ENCODE measurements around the gene FAM13A. TPM values are rescaled to one million over a fixed set of nuclear protein-coding genes. Genes with fewer than 3 reads are reported as not detected.

FAM13A gene
- total and polyA plus RNA-seq, 10 of the 15 experiments (the other 5 are each of a cell fraction or from before 2014, with no cell fraction given), result 0.05 to 1.8 (median 0.27) TPM; not detected in 1

- FAIRE-seq (no peak), DNase-seq (ENCODE audit: low read depth, low spot score) (no peak), ATAC-seq (no peak)
- BruUV-seq (replicated peaks), result no TSS peak
- TF ChIP-seq SIX5 (IDR thresholded peaks at IDR 0.05; ENCODE audit: low read depth, low read length, severe bottlenecking) (no peak), NR2C1 (IDR thresholded peaks at IDR 0.05) (no peak), ETV6 (conservative IDR thresholded peaks at IDR 0.05 in 1 of 2, IDR thresholded peaks at IDR 0.05 in 1 of 2; ENCODE audit: borderline replicate concordance in 1 of 2, low read depth in 1 of 2) (no peak), RELB (IDR thresholded peaks at IDR 0.05; ENCODE audit: low read depth) (no peak), JUNB (IDR thresholded peaks at IDR 0.05) (no peak), PAX8 (IDR thresholded peaks at IDR 0.05) (no peak), BCLAF1 (IDR thresholded peaks at IDR 0.05) (no peak), USF2 (IDR thresholded peaks at IDR 0.05; ENCODE audit: borderline replicate concordance, low read depth, low read length) (no peak), FOXM1 (IDR thresholded peaks at IDR 0.05; ENCODE audit: low read depth, low read length) (no peak), MYC (IDR thresholded peaks at IDR 0.05; ENCODE audit: insufficient read depth, insufficient read length, insufficient replicate concordance, low read length, severe bottlenecking) (no peak), PML (IDR thresholded peaks at IDR 0.05; ENCODE audit: low read length) (no peak), CHD1 (IDR thresholded peaks at IDR 0.05; ENCODE audit: low read depth, low read length) (no peak), MTA3 (IDR thresholded peaks at IDR 0.05; ENCODE audit: borderline replicate concordance, low read length) (no peak), STAT3 (IDR thresholded peaks at IDR 0.05; ENCODE audit: low read depth, low read length) (no peak), ZSCAN29 (IDR thresholded peaks at IDR 0.05) (no peak), SRF (IDR thresholded peaks at IDR 0.05; ENCODE audit: low read depth in 2 of 2, low read length in 2 of 2) (no peak), NBN (IDR thresholded peaks at IDR 0.05) (no peak)
- Histone ChIP-seq H4K20me1 (ENCODE audit: control insufficient read depth, insufficient read depth) (no peaks in the 10 kb centered on the region), H2AFZ (ENCODE audit: control insufficient read depth, low read depth, low read length) (no peak overlapping the region), H3K4me3 (no peak overlapping the region), H3K36me3 (ENCODE audit: control insufficient read depth in 2 of 2, insufficient read depth in 2 of 2, low read length in 1 of 2) (no peaks in the 10 kb centered on the region), H3K4me2 (ENCODE audit: control insufficient read depth, insufficient read depth) (no peak overlapping the region), H3K79me2 (ENCODE audit: control insufficient read depth, insufficient read depth, low read length) (no peaks in the 10 kb centered on the region), H3K9me3 (replicated peaks; ENCODE audit: control insufficient read depth, insufficient read depth, low read length) (no peaks in the 10 kb centered on the region), H3K27ac (ENCODE audit: control insufficient read depth, insufficient read depth) (no peak overlapping the region), H3K9ac (ENCODE audit: control insufficient read depth, insufficient read depth, low read length) (no peak overlapping the region), H3K4me1 (ENCODE audit: control insufficient read depth, insufficient read depth, low read length) (no peaks in the 10 kb centered on the region), H3K27me3 (replicated peaks in 1 of 2; ENCODE audit: control insufficient read depth in 2 of 2, insufficient read depth in 2 of 2, low read length in 1 of 2) (no peaks in the 10 kb centered on the region; a peak in 1 of 4 replicates)
- WGBS (ENCODE audit: insufficient coverage, insufficient replicate concordance, low lambda C conversion rate, missing lambda C conversion rate), result 10% methylated on average over 4 of the region's 4 CpGs
- SMC1A ChIA-PET (ENCODE audit: uncharacterized antibody, unreplicated experiment), result interaction anchor here (0.6 to 11.4 kb wide), 11 partner anchors 9 to 347 kb away, joined by 3 to 401 read pairs (median 4); no protein-coding TSS in a partner anchor
- POLR2A ChIA-PET, result no interaction called here
- RAD21 ChIA-PET (ENCODE audit: unreplicated experiment), result interaction anchor here (1.0 to 7.8 kb wide), 5 partner anchors 8 to 240 kb away, joined by 3 to 263 read pairs (median 3); partner anchors contain the start of gene FAM13A
- in situ Hi-C loops (cut with MboI), result loop anchor here (5.0 kb wide), 1 partner anchor 206 kb away; no protein-coding TSS in a partner anchor
- CTCF ChIA-PET, result interaction anchor here (0.8 to 11.7 kb wide), 8 partner anchors 8 to 410 kb away, joined by 3 to 433 read pairs (median 6); no protein-coding TSS in a partner anchor
- intact Hi-C loops (cut with micrococcal nuclease; ENCODE audit: unreplicated experiment), result loop anchor here (5.0 to 10.0 kb wide), 2 partner anchors 341 to 618 kb away; no protein-coding TSS in a partner anchor
Measured at GRCh38 chr4:88816360-88816759, 240.6 kb downstream of the FAM13A start.

All from GM12878 (cell line).